ENCODE measurements around the gene ZNF205. TPM values are rescaled to one million over a fixed set of nuclear protein-coding genes. Genes with fewer than 3 reads are reported as not detected.

The ZNF205 gene
- total and polyA plus RNA-seq, 2 of the 13 experiments (the other 11 are each of a cell fraction or from before 2014, with no cell fraction given), result 5.8 to 10.2 TPM

GRCh38 chr16:3143598-3144320, 31.4 kb downstream of the ZNF205 start (continued):
- TF ChIP-seq KDM2A (CRISPR knock-in tag; IDR thresholded peaks at IDR 0.05; ENCODE audit: borderline replicate concordance, low read depth), result peak; percentile 24; the same call in 1 of the 2 replicates
- TF ChIP-seq ZNF777 (CRISPR knock-in tag; IDR thresholded peaks at IDR 0.05), result peak; percentile 64; the same call in 1 of the 2 replicates
- TF ChIP-seq, protein P1, sequence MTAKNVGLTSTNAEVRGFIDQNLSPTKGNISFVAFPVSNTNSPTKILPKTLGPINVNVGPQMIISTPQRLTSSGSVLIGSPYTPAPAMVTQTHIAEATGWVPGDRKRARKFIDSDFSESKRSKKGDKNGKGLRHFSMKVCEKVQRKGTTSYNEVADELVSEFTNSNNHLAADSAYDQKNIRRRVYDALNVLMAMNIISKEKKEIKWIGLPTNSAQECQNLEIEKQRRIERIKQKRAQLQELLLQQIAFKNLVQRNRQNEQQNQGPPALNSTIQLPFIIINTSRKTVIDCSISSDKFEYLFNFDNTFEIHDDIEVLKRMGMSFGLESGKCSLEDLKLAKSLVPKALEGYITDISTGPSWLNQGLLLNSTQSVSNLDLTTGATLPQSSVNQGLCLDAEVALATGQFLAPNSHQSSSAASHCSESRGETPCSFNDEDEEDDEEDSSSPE (CRISPR knock-in tag; IDR thresholded peaks at IDR 0.05), result no peak
- no peak for TF ChIP-seq ZNF567 (CRISPR knock-in tag; IDR thresholded peaks at IDR 0.05; ENCODE audit: borderline replicate concordance)
- no peak for TF ChIP-seq ARID5B (CRISPR knock-in tag; IDR thresholded peaks at IDR 0.05)
- TF ChIP-seq ZSCAN30 (CRISPR knock-in tag; IDR thresholded peaks at IDR 0.05), result no peak
- TF ChIP-seq HIVEP1 (CRISPR knock-in tag; IDR thresholded peaks at IDR 0.05), result no peak
- no peak for TF ChIP-seq ZSCAN5A (CRISPR knock-in tag; IDR thresholded peaks at IDR 0.05; ENCODE audit: borderline replicate concordance)
- TF ChIP-seq ZNF713 (CRISPR knock-in tag; IDR thresholded peaks at IDR 0.05), result 0 out of 2 replicates have a peak, but pooled peaks have one; percentile 27
- no peak for TF ChIP-seq NCOA1 (CRISPR knock-in tag; IDR thresholded peaks at IDR 0.05)
- no peak for TF ChIP-seq MAFF (IDR thresholded peaks at IDR 0.05; ENCODE audit: low read depth, low read length)
- no peak for TF ChIP-seq ISX (CRISPR knock-in tag; conservative IDR thresholded peaks at IDR 0.05)
- no peak for TF ChIP-seq DR1 (CRISPR knock-in tag; IDR thresholded peaks at IDR 0.05)
- no peak for TF ChIP-seq ZNF678 (CRISPR knock-in tag; IDR thresholded peaks at IDR 0.05)
- no peak for TF ChIP-seq RBAK (CRISPR knock-in tag; IDR thresholded peaks at IDR 0.05)
- TF ChIP-seq GTF2F1 (IDR thresholded peaks at IDR 0.05; ENCODE audit: low read length), result no peak
- TF ChIP-seq SP5 (CRISPR knock-in tag; IDR thresholded peaks at IDR 0.05; ENCODE audit: borderline replicate concordance, low read depth), result no peak
- no peak for TF ChIP-seq ZNF598 (CRISPR knock-in tag; IDR thresholded peaks at IDR 0.05; ENCODE audit: borderline replicate concordance)
- no peak for TF ChIP-seq TAF1 (CRISPR knock-in tag; IDR thresholded peaks at IDR 0.05)
- TF ChIP-seq HOXA5 (CRISPR knock-in tag; IDR thresholded peaks at IDR 0.05), result no peak
- no peak for TF ChIP-seq TMF1 (CRISPR knock-in tag; IDR thresholded peaks at IDR 0.05; ENCODE audit: low read depth)
- no peak; the same call in 1 of the 2 replicates for TF ChIP-seq ZNF776 (CRISPR knock-in tag; IDR thresholded peaks at IDR 0.05)
- no peak for TF ChIP-seq PRPF4 (IDR thresholded peaks at IDR 0.05; ENCODE audit: low read depth, low read length, poor library complexity, severe bottlenecking)
- TF ChIP-seq, protein P2, sequence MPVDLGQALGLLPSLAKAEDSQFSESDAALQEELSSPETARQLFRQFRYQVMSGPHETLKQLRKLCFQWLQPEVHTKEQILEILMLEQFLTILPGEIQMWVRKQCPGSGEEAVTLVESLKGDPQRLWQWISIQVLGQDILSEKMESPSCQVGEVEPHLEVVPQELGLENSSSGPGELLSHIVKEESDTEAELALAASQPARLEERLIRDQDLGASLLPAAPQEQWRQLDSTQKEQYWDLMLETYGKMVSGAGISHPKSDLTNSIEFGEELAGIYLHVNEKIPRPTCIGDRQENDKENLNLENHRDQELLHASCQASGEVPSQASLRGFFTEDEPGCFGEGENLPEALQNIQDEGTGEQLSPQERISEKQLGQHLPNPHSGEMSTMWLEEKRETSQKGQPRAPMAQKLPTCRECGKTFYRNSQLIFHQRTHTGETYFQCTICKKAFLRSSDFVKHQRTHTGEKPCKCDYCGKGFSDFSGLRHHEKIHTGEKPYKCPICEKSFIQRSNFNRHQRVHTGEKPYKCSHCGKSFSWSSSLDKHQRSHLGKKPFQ (CRISPR knock-in tag; IDR thresholded peaks at IDR 0.05; ENCODE audit: insufficient replicate concordance), result peak; percentile 30

Data from HepG2 (cell line).